ENCODE results near the gene CFAP77.

- no peak for TF ChIP-seq CTCF (IDR thresholded peaks at IDR 0.05)
- no peak for TF ChIP-seq EZH2 (IDR thresholded peaks at IDR 0.05)
Measured at GRCh38 chr9:132571806-132572600, 162.0 kb downstream of the CFAP77 start.

All from neural progenitor cell (in vitro differentiated cells).